Adrenal gland (tissue), 12 donors: Measurements from ENCODE around the gene LGALS8. TPM values are rescaled to one million over a fixed set of nuclear protein-coding genes. Genes with fewer than 3 reads are reported as not detected.

ENCODE experiments used
- DNase-seq, 7 donors: peaks; one replicate each; pipeline ENCODE4 v3.0.0-alpha.2; 2019 to 2020
- H3K27ac ChIP-seq, 5 donors: fragments of 200-600 bp; sonication (generic) in 4 of 5; 1 replicate in 3 of 5; 2 replicates in 2 of 5; pipeline versions ENCODE4 v1.5.1 to v1.8.0; 2016 to 2020; ENCODE audit warnings: mild to moderate bottlenecking in 1 of 5
- H3K27me3 ChIP-seq: fragments of 200-600 bp; 2 replicates; pipeline ENCODE4 v1.8.0; 2021
- H3K36me3 ChIP-seq, 2 donors: fragments of 200-600 bp; replicated peaks in 1 of 2; 1 replicate in 1 of 2; 2 replicates in 1 of 2; pipeline versions ENCODE4 v1.5.1 to v1.8.0; 2018 to 2022
- H3K4me1 ChIP-seq, 2 donors: fragments of 200-600 bp; replicated peaks in 1 of 2; 1 replicate in 1 of 2; 2 replicates in 1 of 2; pipeline versions ENCODE4 v1.5.1 to v1.8.0; 2018 to 2021
- H3K4me3 ChIP-seq, 4 donors: fragments of 200-600 bp; sonication (generic) in 3 of 4; one replicate each; pipeline ENCODE4 v1.5.1; 2016 to 2018
- H3K9me3 ChIP-seq, 3 donors: fragments of 200-600 bp; sonication (generic) in 1 of 3; replicated peaks in 1 of 3; 1 replicate in 2 of 3; 2 replicates in 1 of 3; pipeline versions ENCODE4 v1.5.1 to v1.8.0; 2016 to 2021
- CTCF ChIP-seq, 6 experiments: fragments of 450-650 bp in 4 of 6; fragments of 200-600 bp in 2 of 6; sonication (generic) in 1 of 6; IDR thresholded peaks; 1 replicate in 5 of 6; 2 replicates in 1 of 6; pipeline versions ENCODE4 v1.5.1 to v1.8.0; 2016 to 2021; ENCODE audit warnings: antibody characterized with exemption in 6 of 6, mild to moderate bottlenecking in 2 of 6, moderate library complexity in 1 of 6
- POLR2A ChIP-seq, 2 donors: fragments of 450-650 bp; IDR thresholded peaks; one replicate each; pipeline ENCODE4 v1.6.1; 2017; ENCODE audit warnings: antibody characterized with exemption in 2 of 2, mild to moderate bottlenecking in 2 of 2, moderate library complexity in 1 of 2
- WGBS, 4 donors: extraction: QIAGEN DNeasy Blood & Tissue Kit in 2 of 4; methylation state at CpG; one replicate each; pipeline versions ENCODE4 v1.1.5 to v1.1.7; 2013 to 2017; 5-methylcytosine and 5-hydroxymethylcytosine counted together
- intact Hi-C, 2 donors: fragments of 100-400 bp; cut with DNase I; formaldehyde crosslinking; loops; one replicate each; pipeline versions ENCODE4 v1.14.1 to v1.15.0; 2022 to 2023
- polyA plus RNA-seq, 3 donors: library from polyadenylated mRNA; stranded (reverse); fragments of 200-250 nt in 2 of 3; fragments of 350-450 nt in 1 of 3; fragmentation: Illumina TruSeq in 1 of 3; extraction: RNeasy Lipid Tissue Mini Kit (QIAGEN cat#74804) in 1 of 3; gene quantifications; one replicate each; pipeline ENCODE4 v1.2.3, GENCODE V29; 2013 to 2014
- total RNA-seq, 9 donors: library from RNA; depleted of rRNA in 4 of 9; stranded (reverse); fragments of >200 nt in 4 of 9; fragments of 120-200 nt in 1 of 9; fragmentation: NEBNext Ultra II Directional in 1 of 9; extraction: Animal tissue kit (Norgen Biotek cat#: 25700) in 1 of 9; gene quantifications; one replicate each; pipeline versions ENCODE4 v1.1.0 to v1.2.4, GENCODE V29; 2013 to 2023
- donor health status: healthy with polysubstance abuse.
- donor health status: Bipolar disorder and iron deficiency.
- donor health status: DM: yes; HTN: yes; CAD: no.
- donor health status: DM: no; HTN: no; CAD: no.
- donor health status: DM: no; HTN: no; CAD: no.
- donor health status: DM: yes; HTN: yes; CAD: no.

The LGALS8 gene
- total and polyA plus RNA-seq, 12 donors: 23.2 to 100 (median 54.6) TPM

DNA sequence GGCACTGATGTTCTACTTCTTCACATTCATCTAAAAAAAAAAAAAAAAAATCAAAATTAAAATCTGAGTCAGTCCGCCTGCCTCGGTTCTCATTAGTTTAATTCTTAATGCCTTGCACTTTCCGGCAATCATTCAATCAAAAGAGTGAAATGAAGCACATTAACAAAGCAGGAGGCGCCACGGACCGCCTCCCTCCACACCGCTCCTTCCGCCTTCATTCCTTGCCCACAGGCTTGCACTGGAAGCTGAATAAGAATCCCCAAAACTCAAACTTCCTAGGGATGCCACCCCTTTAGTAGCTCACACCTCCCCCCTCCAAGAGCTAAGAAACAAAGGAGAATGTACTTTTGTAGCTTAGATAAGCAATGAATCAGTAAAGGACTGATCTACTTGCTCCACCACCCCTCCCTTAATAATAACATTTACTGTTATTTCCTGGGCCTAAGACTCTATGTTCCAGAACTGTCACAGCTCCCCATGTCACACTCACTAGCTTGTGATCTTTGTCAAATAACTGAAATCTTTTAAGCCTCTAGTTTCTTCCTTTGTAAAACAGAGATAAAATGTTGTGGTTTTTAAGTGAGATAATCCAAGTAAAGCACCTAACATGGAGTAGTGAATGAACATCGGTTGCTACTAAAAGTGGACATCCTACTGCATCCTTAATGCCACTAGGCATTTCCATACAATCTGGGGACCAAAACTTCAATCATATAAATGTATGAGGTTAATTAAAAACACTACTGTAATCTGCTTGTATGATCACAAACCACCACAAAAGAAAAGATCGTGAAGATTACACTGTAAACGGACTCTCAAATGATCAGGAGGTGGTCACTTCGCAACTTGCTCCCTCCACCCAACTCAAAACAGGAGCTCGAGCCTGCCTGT lies 27.4 kb downstream of the LGALS8 start:
- H3K4me1 ChIP-seq: no peaks in the 10 kb centered on the region
- WGBS, 4 donors: 77 to 87% (median 85%) methylated on average over 13 of the region's 13 CpGs
- no peaks in the 10 kb centered on the region for H3K9me3 ChIP-seq
- no peak overlapping the region for H3K4me3 ChIP-seq
- TF ChIP-seq POLR2A (IDR thresholded peaks at IDR 0.05): no peak
- TF ChIP-seq CTCF (IDR thresholded peaks at IDR 0.05): no peak
- no peak for DNase-seq
- H3K36me3 ChIP-seq: peaks cover 0 to 99% of the 10 kb centered on the region in 2 donors
- intact Hi-C loops: loop anchor here in 1 of 2 donors (10.0 kb wide), 1 partner anchor 54 kb away; the partner anchor contains the start of gene HEATR1
- H3K27me3 ChIP-seq: no peaks in the 10 kb centered on the region
- no peak overlapping the region for H3K27ac ChIP-seq

- no peak for DNase-seq
- 79 to 85% (median 81%) methylated on average over 6 of the region's 6 CpGs for WGBS, 4 donors
- Histone ChIP-seq H3K27ac (no peak overlapping the region), H3K36me3 (peaks cover 0 to 99% of the 10 kb centered on the region in 2 donors), H3K4me1 (no peaks in the 10 kb centered on the region), H3K27me3 (no peaks in the 10 kb centered on the region), H3K4me3 (no peak overlapping the region), H3K9me3 (no peaks in the 10 kb centered on the region)
- TF ChIP-seq POLR2A (IDR thresholded peaks at IDR 0.05): no peak
- no peak for TF ChIP-seq CTCF (IDR thresholded peaks at IDR 0.05)
- intact Hi-C loops: loop anchor here in 1 of 2 donors (10.0 kb wide), 1 partner anchor 53 kb away; the partner anchor contains the start of gene HEATR1
Observed at GRCh38 chr1:236552096-236552495, 28.3 kb downstream of the LGALS8 start.

DNA sequence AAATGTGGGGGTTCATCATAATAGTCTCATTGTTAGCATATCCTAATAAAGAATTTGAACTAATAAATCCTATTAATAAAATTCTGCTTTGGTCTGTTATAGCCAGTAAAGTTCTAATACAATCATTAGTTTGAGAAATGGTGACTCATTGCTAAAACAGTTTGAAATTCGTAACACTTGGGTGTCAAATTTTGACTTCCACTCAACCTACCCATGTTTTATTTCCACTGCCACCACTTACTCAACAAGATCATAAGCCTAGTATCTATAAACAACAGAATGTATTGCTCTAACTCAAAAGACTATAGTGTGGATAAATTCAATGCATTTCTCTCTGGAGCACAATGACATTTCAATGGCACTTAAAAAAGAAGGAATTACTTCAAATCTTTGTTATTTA lies 29.1 kb downstream of the LGALS8 start:
- TF ChIP-seq POLR2A (IDR thresholded peaks at IDR 0.05): no peak
- no peak for TF ChIP-seq CTCF (IDR thresholded peaks at IDR 0.05)
- Histone ChIP-seq H3K4me1 (no peaks in the 10 kb centered on the region), H3K27ac (no peak overlapping the region), H3K4me3 (no peak overlapping the region), H3K27me3 (no peaks in the 10 kb centered on the region), H3K9me3 (no peaks in the 10 kb centered on the region), H3K36me3 (peaks cover 0 to 99% of the 10 kb centered on the region in 2 donors)
- intact Hi-C loops: loop anchor here in 1 of 2 donors (10.0 kb wide), 1 partner anchor 52 kb away; the partner anchor contains the start of gene HEATR1
- no peak for DNase-seq
- 0 to 30% (median 23%) methylated on average over 1 of the region's 1 CpG for WGBS, 4 donors

DNA sequence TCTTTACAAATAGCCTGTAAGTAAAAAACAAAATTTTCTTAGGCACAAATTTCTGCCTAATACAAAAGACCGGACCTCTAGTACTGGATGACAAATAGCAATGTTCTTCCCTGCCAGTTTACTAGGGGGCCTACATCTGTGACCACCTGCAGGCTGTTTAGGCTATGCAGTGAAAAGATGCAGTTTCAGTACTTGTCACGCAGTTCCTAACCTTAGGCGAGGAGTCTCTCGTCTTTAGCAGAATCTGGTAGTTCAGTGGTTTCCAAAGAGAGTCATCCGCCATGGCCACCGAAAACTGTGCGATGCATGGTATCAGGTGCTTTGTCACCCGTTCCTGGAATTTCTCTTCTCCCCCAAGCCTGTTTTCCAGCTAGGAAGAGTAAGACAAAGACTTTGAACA lies 29.6 kb downstream of the LGALS8 start:
- Histone ChIP-seq H3K27me3 (no peaks in the 10 kb centered on the region), H3K9me3 (no peaks in the 10 kb centered on the region), H3K36me3 (peaks cover 0 to 99% of the 10 kb centered on the region in 2 donors), H3K27ac (no peak overlapping the region), H3K4me3 (no peak overlapping the region), H3K4me1 (no peaks in the 10 kb centered on the region)
- intact Hi-C loops: loop anchor here in 1 of 2 donors (10.0 kb wide), 1 partner anchor 51 kb away; the partner anchor contains the start of gene HEATR1
- 71 to 84% (median 81%) methylated on average over 8 of the region's 8 CpGs for WGBS, 4 donors
- DNase-seq: no peak
- TF ChIP-seq CTCF (IDR thresholded peaks at IDR 0.05) (no peak), POLR2A (IDR thresholded peaks at IDR 0.05) (no peak)
